GM23338 (cell line): ENCODE data around the gene RNF112. TPM values are rescaled to one million over a fixed set of nuclear protein-coding genes. Genes with fewer than 3 reads are reported as not detected.

Experiments used
- ATAC-seq: fragments of 200-7000 bp; cut with Tn5 transposase; 3 replicates; pipeline ENCODE4 v1.9.1; 2020
- DNase-seq: peaks from one replicate; pipeline ENCODE4 v3.0.0-alpha.2; 2015; ENCODE audit warnings: low spot score
- H2AFZ ChIP-seq: fragments of 200-600 bp; sonication (generic); 2 replicates; pipeline ENCODE4 v1.8.0; 2016; ENCODE audit warnings: antibody characterized with exemption, mild to moderate bottlenecking, moderate library complexity
- H3F3A ChIP-seq: fragments of 200-600 bp; sonication (generic); replicated peaks from 2 replicates; pipeline ENCODE4 v1.8.0; 2017; ENCODE audit warnings: antibody characterized with exemption, mixed run types, low read depth
- H3K27ac ChIP-seq: fragments of 200-600 bp; sonication (generic); 2 replicates; pipeline ENCODE4 v1.6.1; 2016; ENCODE audit warnings: low read depth
- H3K27me3 ChIP-seq: fragments of 200-600 bp; sonication (generic); 2 replicates; pipeline ENCODE4 v1.8.0; 2016; ENCODE audit warnings: mild to moderate bottlenecking, mixed run types, moderate library complexity; ENCODE audit not compliant: insufficient read depth
- H3K36me3 ChIP-seq: fragments of 200-600 bp; sonication (generic); 2 replicates; pipeline ENCODE4 v1.8.0; 2016; ENCODE audit warnings: mild to moderate bottlenecking; ENCODE audit not compliant: insufficient read depth
- H3K4me1 ChIP-seq: fragments of 200-600 bp; sonication (generic); 2 replicates; pipeline ENCODE4 v1.8.0; 2016; ENCODE audit warnings: mild to moderate bottlenecking, moderate library complexity; ENCODE audit not compliant: insufficient read depth
- H3K4me2 ChIP-seq: fragments of 200-600 bp; sonication (generic); 2 replicates; pipeline ENCODE4 v1.7.1; 2017; ENCODE audit warnings: mixed run types
- H3K4me3 ChIP-seq: fragments of 200-600 bp; sonication (generic); 2 replicates; pipeline ENCODE4 v1.6.1; 2016; ENCODE audit warnings: mixed run types
- H3K79me2 ChIP-seq: fragments of 200-600 bp; sonication (generic); replicated peaks from 2 replicates; pipeline ENCODE4 v1.8.0; 2017; ENCODE audit warnings: mild to moderate bottlenecking; ENCODE audit not compliant: insufficient read depth
- H3K9me2 ChIP-seq: fragments of 200-600 bp; sonication (generic); 2 replicates; pipeline ENCODE4 v1.8.0; 2017; ENCODE audit not compliant: insufficient read depth
- H4K20me1 ChIP-seq: fragments of 200-600 bp; sonication (generic); replicated peaks from 2 replicates; pipeline ENCODE4 v1.8.0; 2017; ENCODE audit warnings: mild to moderate bottlenecking; ENCODE audit not compliant: insufficient read depth
- H3K27ac Mint-ChIP-seq: 2 replicates; pipeline ENCODE4 v1.8.0; 2020; ENCODE audit warnings: inconsistent platforms, mild to moderate bottlenecking, moderate library complexity, mixed read lengths
- H3K27me3 Mint-ChIP-seq: 3 replicates; pipeline ENCODE4 v1.8.0; 2022; ENCODE audit warnings: low read depth, mild to moderate bottlenecking, moderate library complexity, mixed read lengths, inconsistent platforms; ENCODE audit not compliant: insufficient read depth, poor library complexity
- H3K36me3 Mint-ChIP-seq: 3 replicates; pipeline ENCODE4 v1.8.0; 2021; ENCODE audit warnings: low read depth, mild to moderate bottlenecking, inconsistent platforms, moderate library complexity, mixed read lengths
- H3K4me1 Mint-ChIP-seq: 3 replicates; pipeline ENCODE4 v1.8.0; 2020; ENCODE audit warnings: mild to moderate bottlenecking, inconsistent platforms, mixed read lengths
- H3K4me3 Mint-ChIP-seq: 3 replicates; pipeline ENCODE4 v1.8.0; 2021; ENCODE audit warnings: moderate library complexity, mild to moderate bottlenecking, inconsistent platforms, mixed read lengths
- H3K9me3 Mint-ChIP-seq: 3 replicates; pipeline ENCODE4 v1.8.0; 2020; ENCODE audit warnings: moderate library complexity, mild to moderate bottlenecking, inconsistent platforms, mixed read lengths
- CTCF ChIP-seq, 2 experiments: fragments of 200-600 bp in 1 of 2; sonication (generic) in 1 of 2; conservative IDR thresholded peaks; 2 replicates each; pipeline versions ENCODE4 v1.5.1 to v1.6.1; 2016 to 2017; ENCODE audit warnings: antibody characterized with exemption in 2 of 2, low read depth in 2 of 2, mild to moderate bottlenecking in 2 of 2, moderate library complexity in 1 of 2
- POLR2AphosphoS5 ChIP-seq: IDR thresholded peaks from 2 replicates; pipeline ENCODE4 v1.6.1; 2016; ENCODE audit warnings: antibody characterized with exemption, low read depth
- polyA plus RNA-seq: library from polyadenylated mRNA; unstranded; fragments of >200 nt; fragmentation: Nextera tagmentation; extraction: Ambion mirVana; gene quantifications from 2 replicates; pipeline ENCODE4 v1.2.1, GENCODE V29; 2016
- total RNA-seq: library from RNA; depleted of rRNA; stranded (reverse); fragments of >200 nt; shearing (Covaris generic); gene quantifications from 2 replicates; pipeline ENCODE4 v1.2.3, GENCODE V29; 2014
- TF ChIP-seq, protein P1 (sequence below): IDR thresholded peaks from one replicate; pipeline ENCODE4 v1.6.1; 2018; ENCODE audit warnings: antibody characterized with exemption; ENCODE audit not compliant: unreplicated experiment

RNF112 gene
- total and polyA plus RNA-seq, 2 experiments from 2014 or later: 0.42 to 4.1 TPM

GRCh38 chr17:19392303-19392702 lies 18.7 kb upstream of the RNF112 start:
- peaks cover 4% of the 10 kb centered on the region; the same call in 1 of the 2 replicates for H3F3A ChIP-seq
- ATAC-seq: no peak
- no peaks in the 10 kb centered on the region; the same call in 2 of the 3 replicates for H3K36me3 Mint-ChIP-seq
- H3K27me3 Mint-ChIP-seq: peaks cover 3% of the 10 kb centered on the region
- H3K9me3 Mint-ChIP-seq: no peaks in the 10 kb centered on the region
- peaks cover 35% of the 10 kb centered on the region for H3K4me1 Mint-ChIP-seq
- H3K4me3 Mint-ChIP-seq: no peak overlapping the region
- no peaks in the 10 kb centered on the region for H4K20me1 ChIP-seq
- H3K4me2 ChIP-seq: peak overlapping the region; percentile 12; the same call in 1 of the 2 replicates
- no peak for TF ChIP-seq POLR2AphosphoS5
- H3K27ac ChIP-seq: no peak overlapping the region
- no peak overlapping the region for H3K27ac Mint-ChIP-seq
- no peaks in the 10 kb centered on the region for H3K79me2 ChIP-seq
- no peaks in the 10 kb centered on the region for H3K27me3 ChIP-seq
- H3K9me2 ChIP-seq: no peaks in the 10 kb centered on the region
- H2AFZ ChIP-seq: no peak overlapping the region
- DNase-seq: no peak
- H3K4me3 ChIP-seq: no peak overlapping the region
- H3K4me1 ChIP-seq: peaks cover 23% of the 10 kb centered on the region
- H3K36me3 ChIP-seq: no peaks in the 10 kb centered on the region; the same call in 1 of the 2 replicates

- no peaks in the 10 kb centered on the region for H3F3A ChIP-seq
- no peak overlapping the region for H3K27ac Mint-ChIP-seq
- no peak overlapping the region for H3K4me3 ChIP-seq
- H3K27me3 Mint-ChIP-seq: peaks cover 4% of the 10 kb centered on the region
- peak; percentile 97 for ATAC-seq
- H3K36me3 ChIP-seq: no peaks in the 10 kb centered on the region
- DNase-seq: peak; percentile 84
- no peaks in the 10 kb centered on the region for H3K27me3 ChIP-seq
- H3K4me1 ChIP-seq: peaks cover 3% of the 10 kb centered on the region; the same call in 1 of the 2 replicates
- H3K4me2 ChIP-seq: no peak overlapping the region
- TF ChIP-seq, protein P1, sequence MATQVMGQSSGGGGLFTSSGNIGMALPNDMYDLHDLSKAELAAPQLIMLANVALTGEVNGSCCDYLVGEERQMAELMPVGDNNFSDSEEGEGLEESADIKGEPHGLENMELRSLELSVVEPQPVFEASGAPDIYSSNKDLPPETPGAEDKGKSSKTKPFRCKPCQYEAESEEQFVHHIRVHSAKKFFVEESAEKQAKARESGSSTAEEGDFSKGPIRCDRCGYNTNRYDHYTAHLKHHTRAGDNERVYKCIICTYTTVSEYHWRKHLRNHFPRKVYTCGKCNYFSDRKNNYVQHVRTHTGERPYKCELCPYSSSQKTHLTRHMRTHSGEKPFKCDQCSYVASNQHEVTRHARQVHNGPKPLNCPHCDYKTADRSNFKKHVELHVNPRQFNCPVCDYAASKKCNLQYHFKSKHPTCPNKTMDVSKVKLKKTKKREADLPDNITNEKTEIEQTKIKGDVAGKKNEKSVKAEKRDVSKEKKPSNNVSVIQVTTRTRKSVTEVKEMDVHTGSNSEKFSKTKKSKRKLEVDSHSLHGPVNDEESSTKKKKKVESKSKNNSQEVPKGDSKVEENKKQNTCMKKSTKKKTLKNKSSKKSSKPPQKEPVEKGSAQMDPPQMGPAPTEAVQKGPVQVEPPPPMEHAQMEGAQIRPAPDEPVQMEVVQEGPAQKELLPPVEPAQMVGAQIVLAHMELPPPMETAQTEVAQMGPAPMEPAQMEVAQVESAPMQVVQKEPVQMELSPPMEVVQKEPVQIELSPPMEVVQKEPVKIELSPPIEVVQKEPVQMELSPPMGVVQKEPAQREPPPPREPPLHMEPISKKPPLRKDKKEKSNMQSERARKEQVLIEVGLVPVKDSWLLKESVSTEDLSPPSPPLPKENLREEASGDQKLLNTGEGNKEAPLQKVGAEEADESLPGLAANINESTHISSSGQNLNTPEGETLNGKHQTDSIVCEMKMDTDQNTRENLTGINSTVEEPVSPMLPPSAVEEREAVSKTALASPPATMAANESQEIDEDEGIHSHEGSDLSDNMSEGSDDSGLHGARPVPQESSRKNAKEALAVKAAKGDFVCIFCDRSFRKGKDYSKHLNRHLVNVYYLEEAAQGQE: no peak
- peak; percentile 74 to 83 for TF ChIP-seq CTCF (conservative IDR thresholded peaks at IDR 0.05; ENCODE audit: low read depth in 2 of 2)
- H3K9me2 ChIP-seq: no peaks in the 10 kb centered on the region
- no peak overlapping the region for H3K4me3 Mint-ChIP-seq
- H3K9me3 Mint-ChIP-seq: no peaks in the 10 kb centered on the region
- H3K4me1 Mint-ChIP-seq: peaks cover 6% of the 10 kb centered on the region
- no peaks in the 10 kb centered on the region for H4K20me1 ChIP-seq
- no peak overlapping the region for H3K27ac ChIP-seq
- no peaks in the 10 kb centered on the region for H3K36me3 Mint-ChIP-seq
- no peaks in the 10 kb centered on the region for H3K79me2 ChIP-seq
- H2AFZ ChIP-seq: peak overlapping the region; percentile 56; the same call in 1 of the 2 replicates
Measured at GRCh38 chr17:19397556-19398041, 13.4 kb upstream of the RNF112 start.
